HEK293 (cell line): Measurements from ENCODE around the gene SCAMP3.

Experiments
- AEBP2 ChIP-seq: fragments of 450-650 bp; formaldehyde crosslinking; IDR thresholded peaks from 2 replicates; pipeline ENCODE4 v1.5.1; 2016; ENCODE audit warnings: missing biosample characterization, missing genetic modification characterization, borderline replicate concordance
- BCL11B ChIP-seq: fragments of 450-650 bp; formaldehyde crosslinking; IDR thresholded peaks from 2 replicates; pipeline ENCODE4 v1.5.1; 2016; ENCODE audit warnings: low read depth, missing biosample characterization, missing genetic modification characterization
- FEZF1 ChIP-seq: fragments of 450-650 bp; formaldehyde crosslinking; IDR thresholded peaks from 2 replicates; pipeline ENCODE4 v1.5.1; 2016; ENCODE audit warnings: missing biosample characterization, missing genetic modification characterization
- GLI2 ChIP-seq: fragments of 450-650 bp; formaldehyde crosslinking; IDR thresholded peaks from 2 replicates; pipeline ENCODE4; 2017; ENCODE audit warnings: missing biosample characterization, missing genetic modification characterization, low read depth, borderline replicate concordance
- KLF17 ChIP-seq: fragments of 450-650 bp; formaldehyde crosslinking; IDR thresholded peaks from 2 replicates; pipeline ENCODE4 v1.5.1; 2016; ENCODE audit warnings: missing biosample characterization, missing genetic modification characterization
- MZF1 ChIP-seq: fragments of 450-650 bp; formaldehyde crosslinking; IDR thresholded peaks from 2 replicates; pipeline ENCODE4 v1.5.1; 2017; ENCODE audit warnings: missing biosample characterization, missing genetic modification characterization, borderline replicate concordance
- PBX3 ChIP-seq: sonication (generic); formaldehyde crosslinking; IDR thresholded peaks from 2 replicates; pipeline ENCODE4 v1.8.1; 2022; ENCODE audit warnings: mild to moderate bottlenecking, moderate library complexity, missing genetic modification reagents
- RBAK ChIP-seq: fragments of 450-650 bp; formaldehyde crosslinking; IDR thresholded peaks from 2 replicates; pipeline ENCODE4 v1.5.1; 2016; ENCODE audit warnings: missing biosample characterization, missing genetic modification characterization
- SALL2 ChIP-seq: fragments of 450-650 bp; formaldehyde crosslinking; IDR thresholded peaks from 2 replicates; pipeline ENCODE4 v1.5.0; 2017; ENCODE audit warnings: missing biosample characterization, mild to moderate bottlenecking, missing genetic modification characterization, borderline replicate concordance
- SP7 ChIP-seq: fragments of 450-650 bp; formaldehyde crosslinking; IDR thresholded peaks from 2 replicates; pipeline ENCODE4 v1.5.1; 2016; ENCODE audit warnings: missing biosample characterization, missing genetic modification characterization
- TRIM28 ChIP-seq: IDR thresholded peaks from 2 replicates; pipeline ENCODE4 v1.6.1; 2011; ENCODE audit warnings: low read length, control low read depth, borderline replicate concordance
- TSHZ1 ChIP-seq: fragments of 450-650 bp; formaldehyde crosslinking; IDR thresholded peaks from 2 replicates; pipeline ENCODE4 v1.5.1; 2016; ENCODE audit warnings: missing biosample characterization, missing genetic modification characterization, borderline replicate concordance
- WT1 ChIP-seq: fragments of 450-650 bp; formaldehyde crosslinking; IDR thresholded peaks from 2 replicates; pipeline ENCODE4 v1.5.1; 2016; ENCODE audit warnings: missing biosample characterization, missing genetic modification characterization
- ZBTB7A ChIP-seq: fragments of 450-650 bp; formaldehyde crosslinking; IDR thresholded peaks from 2 replicates; pipeline ENCODE4 v1.5.1; 2016; ENCODE audit warnings: low read depth, missing biosample characterization, missing genetic modification characterization
- ZNF146 ChIP-seq: fragments of 450-650 bp; formaldehyde crosslinking; IDR thresholded peaks from 2 replicates; pipeline ENCODE4 v1.5.1; 2016; ENCODE audit warnings: missing biosample characterization, missing genetic modification characterization
- ZNF24 ChIP-seq: fragments of 450-650 bp; formaldehyde crosslinking; IDR thresholded peaks from 2 replicates; pipeline ENCODE4 v1.5.1; 2016; ENCODE audit warnings: missing biosample characterization, missing genetic modification characterization
- ZNF362 ChIP-seq: fragments of 450-650 bp; formaldehyde crosslinking; IDR thresholded peaks from 2 replicates; pipeline ENCODE4 v1.5.1; 2016; ENCODE audit warnings: missing biosample characterization, missing genetic modification characterization
- ZNF37A ChIP-seq: fragments of 450-650 bp; IDR thresholded peaks from 2 replicates; pipeline ENCODE4 v1.5.1; 2018; ENCODE audit warnings: missing biosample characterization, missing genetic modification characterization
- ZNF391 ChIP-seq: fragments of 450-650 bp; formaldehyde crosslinking; IDR thresholded peaks from 2 replicates; pipeline ENCODE4 v1.5.1; 2016; ENCODE audit warnings: low read depth, missing biosample characterization, missing genetic modification characterization, borderline replicate concordance
- ZNF404 ChIP-seq: fragments of 450-650 bp; formaldehyde crosslinking; IDR thresholded peaks from 2 replicates; pipeline ENCODE4 v1.5.1; 2017; ENCODE audit warnings: missing biosample characterization, missing genetic modification characterization
- ZNF48 ChIP-seq: fragments of 450-650 bp; formaldehyde crosslinking; IDR thresholded peaks from 2 replicates; pipeline ENCODE4 v1.5.1; 2016; ENCODE audit warnings: missing biosample characterization, missing genetic modification characterization
- ZNF513 ChIP-seq: fragments of 450-650 bp; IDR thresholded peaks from 2 replicates; pipeline ENCODE4 v1.5.1; 2018; ENCODE audit warnings: missing biosample characterization, missing genetic modification characterization
- ZNF645 ChIP-seq: fragments of 450-650 bp; formaldehyde crosslinking; IDR thresholded peaks from 2 replicates; pipeline ENCODE4; 2016; ENCODE audit warnings: missing biosample characterization, missing genetic modification characterization
- ZNF704 ChIP-seq: fragments of 450-650 bp; formaldehyde crosslinking; IDR thresholded peaks from 2 replicates; pipeline ENCODE4 v1.5.1; 2016; ENCODE audit warnings: missing biosample characterization, missing genetic modification characterization
- ZNF776 ChIP-seq: fragments of 450-650 bp; formaldehyde crosslinking; IDR thresholded peaks from 2 replicates; pipeline ENCODE4 v1.5.0; 2017; ENCODE audit warnings: missing biosample characterization, missing genetic modification characterization, borderline replicate concordance

Gene SCAMP3

GRCh38 chr1:155227261-155228095 lies 34.7 kb downstream of the SCAMP3 start (continued):
- no peak for TF ChIP-seq TSHZ1
- TF ChIP-seq ZBTB7A (tag by site-specific recombination), result no peak
- no peak for TF ChIP-seq FEZF1
- TF ChIP-seq GLI2 (tag by site-specific recombination), result no peak
- TF ChIP-seq ZNF513 (tag by site-specific recombination), result 0 out of 2 replicates have a peak, but pooled peaks have one; percentile 32
- no peak; the same call in 1 of the 2 replicates for TF ChIP-seq ZNF24 (tag by site-specific recombination)
- TF ChIP-seq TRIM28, result no peak; the same call in 1 of the 2 replicates
- TF ChIP-seq ZNF776, result no peak
- no peak; the same call in 1 of the 2 replicates for TF ChIP-seq BCL11B (tag by site-specific recombination)
- TF ChIP-seq SP7 (tag by site-specific recombination), result no peak
- TF ChIP-seq ZNF391 (tag by site-specific recombination), result no peak
- TF ChIP-seq ZNF48, result no peak
- no peak for TF ChIP-seq ZNF362 (tag by site-specific recombination)
- no peak for TF ChIP-seq ZNF645 (tag by site-specific recombination)
- TF ChIP-seq ZNF704 (tag by site-specific recombination), result no peak
- TF ChIP-seq MZF1 (tag by site-specific recombination), result no peak
- no peak for TF ChIP-seq RBAK (tag by site-specific recombination)
- TF ChIP-seq KLF17 (tag by site-specific recombination), result no peak
- TF ChIP-seq PBX3, result no peak; the same call in 1 of the 2 replicates
- no peak for TF ChIP-seq SALL2 (tag by site-specific recombination)
- no peak for TF ChIP-seq WT1 (tag by site-specific recombination)
- no peak for TF ChIP-seq AEBP2 (tag by site-specific recombination)
- TF ChIP-seq ZNF146, result no peak
- no peak for TF ChIP-seq ZNF404
- no peak for TF ChIP-seq ZNF37A (tag by site-specific recombination)
